Progenitor cell of endocrine pancreas (in vitro differentiated cells): ENCODE results near the gene SYAP1. TPM values are rescaled to one million over a fixed set of nuclear protein-coding genes. Genes with fewer than 3 reads are reported as not detected.
"Not testable (repeated sequence)": the region's sequence is repeated elsewhere in the genome, so short reads cannot be mapped to it uniquely, and the experiment has no call there.

Experiments used
- DNase-seq: peaks from one replicate; pipeline ENCODE4 v3.0.0; 2021; ENCODE audit warnings: low spot score; ENCODE audit not compliant: unreplicated experiment
- H3K27ac Mint-ChIP-seq: 2 replicates; pipeline ENCODE4 v1.8.0; 2021; ENCODE audit warnings: mild to moderate bottlenecking, moderate library complexity, mixed read lengths
- H3K27me3 Mint-ChIP-seq: 2 replicates; pipeline ENCODE4 v1.8.0; 2021; ENCODE audit warnings: mixed read lengths
- H3K36me3 Mint-ChIP-seq: 2 replicates; pipeline ENCODE4 v1.8.0; 2022; ENCODE audit warnings: mixed read lengths; ENCODE audit not compliant: insufficient read depth
- H3K4me1 Mint-ChIP-seq: 2 replicates; pipeline ENCODE4 v1.8.0; 2021; ENCODE audit warnings: low read depth, mixed read lengths
- H3K4me3 Mint-ChIP-seq: 2 replicates; pipeline ENCODE4 v1.8.0; 2021; ENCODE audit warnings: low read depth, mild to moderate bottlenecking, moderate library complexity, mixed read lengths
- H3K9me3 Mint-ChIP-seq: 2 replicates; pipeline ENCODE4 v1.8.0; 2021; ENCODE audit warnings: low read depth, mixed read lengths
- total RNA-seq: library from RNA; stranded (reverse); gene quantifications from 2 replicates; pipeline ENCODE4 v1.2.1, GENCODE V29; 2021
- TF ChIP-seq, protein P1 (sequence below): fragments of 200-600 bp; sonication (generic); IDR thresholded peaks from one replicate; pipeline ENCODE4 v1.5.0; 2021; ENCODE audit warnings: antibody characterized with exemption, mild to moderate bottlenecking; ENCODE audit not compliant: unreplicated experiment

The SYAP1 gene
- total RNA-seq, 1 donor from 2014 or later = 59.0 TPM

DNA sequence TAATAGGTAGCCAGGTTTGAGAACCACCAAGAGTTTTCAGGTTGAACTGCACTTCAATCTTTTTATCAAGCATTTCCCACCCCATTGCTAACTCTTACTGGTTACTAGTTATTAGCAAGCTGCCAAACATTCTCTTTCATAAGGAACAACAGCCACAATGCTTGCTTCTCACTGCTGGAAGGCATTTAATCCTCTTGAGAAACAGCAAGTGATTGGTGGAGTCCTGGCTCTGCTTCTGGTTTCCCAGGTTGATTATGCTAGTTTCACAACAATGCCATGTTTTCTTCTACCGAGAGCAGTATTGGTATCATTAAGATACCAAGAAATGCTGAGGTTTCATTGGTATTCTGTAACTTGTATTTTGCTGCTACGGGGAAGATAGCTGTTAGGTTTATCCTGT is 34.6 kb downstream of the SYAP1 start:
- Mint-ChIP-seq H3K36me3 (peaks cover 38% of the 10 kb centered on the region), H3K27ac (peak overlapping the region; percentile 89), H3K4me1 (peaks cover 10% of the 10 kb centered on the region), H3K4me3 (no peak overlapping the region), H3K9me3 (no peaks in the 10 kb centered on the region), H3K27me3 (no peaks in the 10 kb centered on the region)
- TF ChIP-seq, protein P1, sequence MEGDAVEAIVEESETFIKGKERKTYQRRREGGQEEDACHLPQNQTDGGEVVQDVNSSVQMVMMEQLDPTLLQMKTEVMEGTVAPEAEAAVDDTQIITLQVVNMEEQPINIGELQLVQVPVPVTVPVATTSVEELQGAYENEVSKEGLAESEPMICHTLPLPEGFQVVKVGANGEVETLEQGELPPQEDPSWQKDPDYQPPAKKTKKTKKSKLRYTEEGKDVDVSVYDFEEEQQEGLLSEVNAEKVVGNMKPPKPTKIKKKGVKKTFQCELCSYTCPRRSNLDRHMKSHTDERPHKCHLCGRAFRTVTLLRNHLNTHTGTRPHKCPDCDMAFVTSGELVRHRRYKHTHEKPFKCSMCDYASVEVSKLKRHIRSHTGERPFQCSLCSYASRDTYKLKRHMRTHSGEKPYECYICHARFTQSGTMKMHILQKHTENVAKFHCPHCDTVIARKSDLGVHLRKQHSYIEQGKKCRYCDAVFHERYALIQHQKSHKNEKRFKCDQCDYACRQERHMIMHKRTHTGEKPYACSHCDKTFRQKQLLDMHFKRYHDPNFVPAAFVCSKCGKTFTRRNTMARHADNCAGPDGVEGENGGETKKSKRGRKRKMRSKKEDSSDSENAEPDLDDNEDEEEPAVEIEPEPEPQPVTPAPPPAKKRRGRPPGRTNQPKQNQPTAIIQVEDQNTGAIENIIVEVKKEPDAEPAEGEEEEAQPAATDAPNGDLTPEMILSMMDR = no peak
- DNase-seq = no peak

- H3K27ac Mint-ChIP-seq = no peak overlapping the region
Observed at GRCh38 chrX:16756724-16757123, 37.3 kb downstream of the SYAP1 start.

GRCh38 chrX:16761500-16761899 is 42.1 kb downstream of the SYAP1 start:
- H3K9me3 Mint-ChIP-seq, DNase-seq, H3K27me3 Mint-ChIP-seq, H3K4me3 Mint-ChIP-seq, H3K4me1 Mint-ChIP-seq, H3K27ac Mint-ChIP-seq: not testable (repeated sequence)
- peaks cover 13% of the 10 kb centered on the region for H3K36me3 Mint-ChIP-seq

More at GRCh38 chrX:16756724-16757123, 37.3 kb downstream of the SYAP1 start:
- H3K36me3 Mint-ChIP-seq = peaks cover 36% of the 10 kb centered on the region
- H3K4me1 Mint-ChIP-seq = peaks cover 10% of the 10 kb centered on the region
- TF ChIP-seq, protein P1 = no peak
- H3K9me3 Mint-ChIP-seq = no peaks in the 10 kb centered on the region
- no peaks in the 10 kb centered on the region for H3K27me3 Mint-ChIP-seq
- no peak overlapping the region for H3K4me3 Mint-ChIP-seq
- no peak for DNase-seq

DNA sequence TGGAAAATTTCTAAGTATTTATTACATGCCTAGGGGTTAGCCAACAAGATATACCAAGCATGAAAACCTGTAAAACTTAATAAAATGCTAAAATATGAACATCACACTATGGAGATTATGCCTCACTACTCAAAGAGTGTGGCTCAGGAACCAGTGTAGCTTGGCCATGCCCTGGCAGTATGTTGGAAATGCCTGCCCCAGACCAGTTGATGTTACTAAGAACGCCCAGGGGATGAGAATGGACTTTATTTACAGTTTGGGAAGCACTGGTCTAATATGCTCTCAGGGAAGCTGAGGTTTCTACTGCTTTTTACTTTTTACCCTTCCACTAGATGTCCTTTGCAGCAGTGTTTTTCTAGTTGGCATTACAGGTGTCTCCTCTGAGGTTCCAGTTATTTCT is 43.2 kb downstream of the SYAP1 start:
- Mint-ChIP-seq H3K27me3 (no peaks in the 10 kb centered on the region), H3K4me3 (no peak overlapping the region), H3K4me1 (no peaks in the 10 kb centered on the region), H3K9me3 (no peaks in the 10 kb centered on the region), H3K27ac (peak overlapping the region; percentile 9), H3K36me3 (peaks cover 6% of the 10 kb centered on the region)
- no peak for DNase-seq
- TF ChIP-seq, protein P1 = no peak

- DNase-seq = no peak
- TF ChIP-seq, protein P1 = no peak
- no peak overlapping the region for H3K4me3 Mint-ChIP-seq
- H3K27me3 Mint-ChIP-seq = no peaks in the 10 kb centered on the region
- H3K9me3 Mint-ChIP-seq = peaks cover 3% of the 10 kb centered on the region
- H3K4me1 Mint-ChIP-seq = no peaks in the 10 kb centered on the region
- peaks cover 2% of the 10 kb centered on the region for H3K36me3 Mint-ChIP-seq
- no peak overlapping the region for H3K27ac Mint-ChIP-seq
Observed at GRCh38 chrX:16765594-16765993, 46.2 kb downstream of the SYAP1 start.

- TF ChIP-seq, protein P1 = no peak
- H3K9me3 Mint-ChIP-seq = peaks cover 7% of the 10 kb centered on the region
- peak overlapping the region; percentile 77 for H3K27ac Mint-ChIP-seq
- no peak for DNase-seq
- H3K36me3 Mint-ChIP-seq = peaks cover 1% of the 10 kb centered on the region
- H3K4me1 Mint-ChIP-seq = peaks cover 6% of the 10 kb centered on the region
- H3K4me3 Mint-ChIP-seq = no peak overlapping the region
- no peaks in the 10 kb centered on the region for H3K27me3 Mint-ChIP-seq
Observed at GRCh38 chrX:16770970-16771482, 51.6 kb downstream of the SYAP1 start.
